Astrocyte (in vitro differentiated cells and primary cell): Measurements from ENCODE around the gene ABCF1. TPM values are rescaled to one million over a fixed set of nuclear protein-coding genes. Genes with fewer than 3 reads are reported as not detected.
A peak's percentile ranks its signal among the peaks of the same experiment; 100 is the strongest.

ENCODE experiments used
- DNase-seq: peaks from one replicate; pipeline ENCODE4 v3.0.0-alpha.2; 2010; ENCODE audit warnings: low read depth
- FAIRE-seq: peaks from 2 replicates; lab custom pipeline; 2011; peaks lifted over from hg19 to GRCh38; lab: Jason Lieb, UNC
- H2AFZ ChIP-seq: 2 replicates; pipeline ENCODE4 v1.6.0; 2012; ENCODE audit warnings: low read depth, low read length, inconsistent platforms
- H3K27ac ChIP-seq: 2 replicates; pipeline ENCODE4 v1.5.1; 2011; ENCODE audit warnings: low read depth, low read length, inconsistent platforms
- H3K27me3 ChIP-seq: 2 replicates; pipeline ENCODE4 v1.6.0; 2011; ENCODE audit warnings: low read length, inconsistent platforms; ENCODE audit not compliant: insufficient read depth
- H3K36me3 ChIP-seq: 2 replicates; pipeline ENCODE4 v1.5.1; 2011; ENCODE audit warnings: low read length, inconsistent platforms; ENCODE audit not compliant: insufficient read depth
- H3K4me1 ChIP-seq: 2 replicates; pipeline ENCODE4 v1.5.1; 2011; ENCODE audit warnings: low read length, inconsistent platforms; ENCODE audit not compliant: insufficient read depth
- H3K4me2 ChIP-seq: 2 replicates; pipeline ENCODE4 v1.6.0; 2012; ENCODE audit warnings: low read length, inconsistent platforms
- H3K4me3 ChIP-seq: 2 replicates; pipeline ENCODE4 v1.5.1; 2011; ENCODE audit warnings: low read depth, mild to moderate bottlenecking, low read length, inconsistent platforms; ENCODE audit not compliant: insufficient read depth
- H3K79me2 ChIP-seq: 2 replicates; pipeline ENCODE4 v1.6.0; 2012; ENCODE audit warnings: mild to moderate bottlenecking, low read length, inconsistent platforms; ENCODE audit not compliant: insufficient read depth
- H3K9ac ChIP-seq: 2 replicates; pipeline ENCODE4 v1.6.0; 2012; ENCODE audit warnings: mild to moderate bottlenecking, low read length, inconsistent platforms
- H3K9me3 ChIP-seq: 2 replicates; pipeline ENCODE4 v1.5.1; 2012; ENCODE audit warnings: low read depth, mild to moderate bottlenecking, low read length, inconsistent platforms; ENCODE audit not compliant: insufficient read depth
- H4K20me1 ChIP-seq: 2 replicates; pipeline ENCODE4 v1.6.0; 2012; ENCODE audit warnings: low read length, inconsistent platforms; ENCODE audit not compliant: insufficient read depth
- H3K27ac Mint-ChIP-seq: one replicate; pipeline ENCODE4 v1.8.0; 2021; ENCODE audit warnings: mild to moderate bottlenecking, mixed read lengths; ENCODE audit not compliant: unreplicated experiment
- H3K27me3 Mint-ChIP-seq: one replicate; pipeline ENCODE4 v1.8.0; 2021; ENCODE audit warnings: low read depth, mixed read lengths; ENCODE audit not compliant: unreplicated experiment
- H3K36me3 Mint-ChIP-seq: one replicate; pipeline ENCODE4 v1.8.0; 2021; ENCODE audit warnings: low read depth, mixed read lengths; ENCODE audit not compliant: unreplicated experiment
- H3K4me1 Mint-ChIP-seq: one replicate; pipeline ENCODE4 v1.8.0; 2021; ENCODE audit warnings: low read depth, mixed read lengths; ENCODE audit not compliant: unreplicated experiment
- H3K4me3 Mint-ChIP-seq: one replicate; pipeline ENCODE4 v1.8.0; 2021; ENCODE audit warnings: mild to moderate bottlenecking, moderate library complexity, mixed read lengths; ENCODE audit not compliant: unreplicated experiment
- H3K9me3 Mint-ChIP-seq: one replicate; pipeline ENCODE4 v1.8.0; 2021; ENCODE audit warnings: mild to moderate bottlenecking, mixed read lengths; ENCODE audit not compliant: unreplicated experiment
- CTCF ChIP-seq: IDR thresholded peaks from 2 replicates; pipeline ENCODE4 v1.5.1; 2011; ENCODE audit warnings: low read depth, mild to moderate bottlenecking, inconsistent platforms, low read length, moderate library complexity; ENCODE audit not compliant: insufficient read depth
- EZH2 ChIP-seq: IDR thresholded peaks from 2 replicates; pipeline ENCODE4 v1.6.1; 2012; ENCODE audit warnings: mild to moderate bottlenecking, low read length, inconsistent platforms; ENCODE audit not compliant: insufficient read depth
- total RNA-seq: library from RNA; stranded (reverse); gene quantifications from 2 replicates; pipeline ENCODE4 v1.2.1, GENCODE V29; 2021

Gene ABCF1
- total RNA-seq, 1 donor from 2014 or later = 60.3 TPM

- peak overlapping the region; percentile 62 for H3K4me3 Mint-ChIP-seq
- H3K9me3 Mint-ChIP-seq = peaks cover 2% of the 10 kb centered on the region
- no peak for FAIRE-seq
- Histone ChIP-seq H3K4me1 (peaks cover 9% of the 10 kb centered on the region), H4K20me1 (peaks cover 32% of the 10 kb centered on the region), H3K36me3 (peaks cover 58% of the 10 kb centered on the region), H3K27me3 (no peaks in the 10 kb centered on the region), H3K9ac (peak overlapping the region; percentile 13), H3K4me2 (peak overlapping the region; percentile 15), H3K79me2 (peaks cover 25% of the 10 kb centered on the region), H3K9me3 (no peaks in the 10 kb centered on the region), H3K27ac (peak overlapping the region; percentile 17), H2AFZ (no peak overlapping the region), H3K4me3 (no peak overlapping the region)
- no peaks in the 10 kb centered on the region for H3K27me3 Mint-ChIP-seq
- TF ChIP-seq EZH2 (no peak), CTCF (no peak)
- H3K4me1 Mint-ChIP-seq = peaks cover 22% of the 10 kb centered on the region
- peak overlapping the region; percentile 89 for H3K27ac Mint-ChIP-seq
- DNase-seq = peak; percentile 41
- peaks cover 22% of the 10 kb centered on the region for H3K36me3 Mint-ChIP-seq
These were observed 19.8 kb downstream of the ABCF1 start for GRCh38 chr6:30591008-30591407.

- peak overlapping the region; percentile 19 for H3K27ac Mint-ChIP-seq
- H2AFZ ChIP-seq = no peak overlapping the region
- FAIRE-seq = no peak
These were observed 21.0 kb downstream of the ABCF1 start for GRCh38 chr6:30592287-30592686.

More at GRCh38 chr6:30592287-30592686, 21.0 kb downstream of the ABCF1 start:
- DNase-seq = no peak
- H3K4me3 Mint-ChIP-seq = no peak overlapping the region
- no peak overlapping the region for H3K4me2 ChIP-seq
- peaks cover 2% of the 10 kb centered on the region for H3K9me3 Mint-ChIP-seq
- peaks cover 22% of the 10 kb centered on the region for H3K4me1 Mint-ChIP-seq
- H3K9me3 ChIP-seq = no peaks in the 10 kb centered on the region
- no peak for TF ChIP-seq EZH2
- no peak for TF ChIP-seq CTCF
- H3K4me3 ChIP-seq = no peak overlapping the region
- H3K79me2 ChIP-seq = peaks cover 25% of the 10 kb centered on the region
- no peak overlapping the region for H3K9ac ChIP-seq
- H3K27ac ChIP-seq = no peak overlapping the region
- peaks cover 9% of the 10 kb centered on the region for H3K4me1 ChIP-seq
- H3K27me3 Mint-ChIP-seq = no peaks in the 10 kb centered on the region
- peaks cover 25% of the 10 kb centered on the region for H3K36me3 Mint-ChIP-seq
- peaks cover 32% of the 10 kb centered on the region for H4K20me1 ChIP-seq
- H3K36me3 ChIP-seq = peaks cover 49% of the 10 kb centered on the region
- H3K27me3 ChIP-seq = no peaks in the 10 kb centered on the region
